ENCODE measurements around the gene CLK1. TPM values are rescaled to one million over a fixed set of nuclear protein-coding genes. Genes with fewer than 3 reads are reported as not detected.

The CLK1 gene
- total RNA-seq, 1 experiment from 2014 or later, result 46.8 TPM

DNA sequence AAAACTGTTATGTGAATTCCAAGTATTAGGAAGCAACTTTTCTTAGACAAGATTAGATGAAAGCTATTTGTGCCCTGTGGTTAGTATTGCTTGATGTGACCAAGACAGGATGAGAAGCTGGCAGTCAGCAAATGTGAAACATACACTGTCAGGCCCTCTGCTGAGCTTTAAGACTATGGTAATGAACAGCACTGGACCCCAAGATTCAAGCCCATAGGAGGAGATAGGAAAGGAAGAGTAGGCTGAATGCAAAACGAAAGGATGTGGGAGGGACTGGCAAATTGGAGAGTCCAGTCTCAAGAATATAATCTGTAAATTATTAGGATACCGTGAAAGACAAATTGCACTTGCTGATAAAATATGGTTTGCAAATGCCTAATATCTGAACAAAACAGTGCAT lies 36.4 kb downstream of the CLK1 start:
- Histone ChIP-seq H4K8ac (replicated peaks; ENCODE audit: insufficient read length, low read depth, low read length) (no peak overlapping the region), H3K56ac (ENCODE audit: insufficient read length, low read depth, low read length) (no peak overlapping the region), H3K4me1 (ENCODE audit: insufficient read depth, low read length) (no peaks in the 10 kb centered on the region), H4K91ac (ENCODE audit: insufficient read length, low read depth, low read length) (no peak overlapping the region), H3K27me3 (ENCODE audit: insufficient read depth, low read length) (no peaks in the 10 kb centered on the region), H4K5ac (ENCODE audit: insufficient read length, low read depth, low read length) (no peak overlapping the region), H3T11ph (ENCODE audit: low read length) (no peak overlapping the region), H2AK5ac (ENCODE audit: insufficient read length, low read length) (no peak overlapping the region), H4K20me1 (ENCODE audit: control insufficient read depth, insufficient read depth, insufficient read length) (no peaks in the 10 kb centered on the region), H3K9ac (ENCODE audit: extremely low read depth, insufficient read length, low read length) (no peak overlapping the region), H3K79me1 (ENCODE audit: insufficient read depth, low read depth, low read length, poor library complexity, severe bottlenecking) (no peaks in the 10 kb centered on the region), H2AFZ (ENCODE audit: low read length) (no peak overlapping the region), H3K4ac (ENCODE audit: low read depth, low read length) (no peak overlapping the region), H2BK15ac (ENCODE audit: low read depth, low read length) (no peak overlapping the region), H3K79me2 (ENCODE audit: insufficient read depth, low read length) (no peaks in the 10 kb centered on the region), H3K18ac (ENCODE audit: insufficient read length, low read depth, low read length) (no peak overlapping the region), H3K23ac (ENCODE audit: insufficient read length, low read depth, low read length) (no peak overlapping the region), H3K9me3 (ENCODE audit: control insufficient read depth, low read depth, low read length) (no peaks in the 10 kb centered on the region), H2BK12ac (ENCODE audit: insufficient read length, low read depth, low read length) (no peak overlapping the region), H2BK5ac (ENCODE audit: insufficient read length, low read length) (no peak overlapping the region), H3K14ac (ENCODE audit: insufficient read depth, low read length) (no peak overlapping the region), H2BK20ac (ENCODE audit: low read depth, low read length, poor library complexity, severe bottlenecking) (no peak overlapping the region), H3K27ac (ENCODE audit: insufficient read length, low read depth, low read length) (no peak overlapping the region), H2BK120ac (ENCODE audit: low read depth, low read length, poor library complexity, severe bottlenecking) (no peak overlapping the region), H3K23me2 (ENCODE audit: insufficient read length, low read depth, low read length, poor library complexity, severe bottlenecking) (no peaks in the 10 kb centered on the region), H3K4me2 (ENCODE audit: insufficient read depth, insufficient read length, low read length) (no peak overlapping the region)
- no CpG with 5 or more reads among the region's 2 CpGs for WGBS (ENCODE audit: extremely low coverage, insufficient read length, low lambda C conversion rate)
- no peaks in the 10 kb centered on the region for H3K27me3 Mint-ChIP-seq (ENCODE audit: low read depth)
- H3K4me3 Mint-ChIP-seq, result no peak overlapping the region
- H3K4me1 Mint-ChIP-seq, result peaks cover 0 to 5% of the 10 kb centered on the region in 2 experiments; a peak in 2 of 4 replicates
- peaks cover 0 to 4% (median 3%) of the 10 kb centered on the region in 3 experiments; a peak in 5 of 7 replicates for H3K36me3 Mint-ChIP-seq (ENCODE audit: insufficient read depth in 1 of 3, low read depth in 3 of 3)
- H3K27ac Mint-ChIP-seq, result no peak overlapping the region
- TF ChIP-seq, protein P1, sequence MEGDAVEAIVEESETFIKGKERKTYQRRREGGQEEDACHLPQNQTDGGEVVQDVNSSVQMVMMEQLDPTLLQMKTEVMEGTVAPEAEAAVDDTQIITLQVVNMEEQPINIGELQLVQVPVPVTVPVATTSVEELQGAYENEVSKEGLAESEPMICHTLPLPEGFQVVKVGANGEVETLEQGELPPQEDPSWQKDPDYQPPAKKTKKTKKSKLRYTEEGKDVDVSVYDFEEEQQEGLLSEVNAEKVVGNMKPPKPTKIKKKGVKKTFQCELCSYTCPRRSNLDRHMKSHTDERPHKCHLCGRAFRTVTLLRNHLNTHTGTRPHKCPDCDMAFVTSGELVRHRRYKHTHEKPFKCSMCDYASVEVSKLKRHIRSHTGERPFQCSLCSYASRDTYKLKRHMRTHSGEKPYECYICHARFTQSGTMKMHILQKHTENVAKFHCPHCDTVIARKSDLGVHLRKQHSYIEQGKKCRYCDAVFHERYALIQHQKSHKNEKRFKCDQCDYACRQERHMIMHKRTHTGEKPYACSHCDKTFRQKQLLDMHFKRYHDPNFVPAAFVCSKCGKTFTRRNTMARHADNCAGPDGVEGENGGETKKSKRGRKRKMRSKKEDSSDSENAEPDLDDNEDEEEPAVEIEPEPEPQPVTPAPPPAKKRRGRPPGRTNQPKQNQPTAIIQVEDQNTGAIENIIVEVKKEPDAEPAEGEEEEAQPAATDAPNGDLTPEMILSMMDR (conservative IDR thresholded peaks at IDR 0.05), result no peak
- DNase-seq, result no peak
- H3K9me3 Mint-ChIP-seq, result no peaks in the 10 kb centered on the region

All from H9 (cell line).